IPS-11a (cell line): ENCODE results near the gene PLEKHA5.
"Not testable (repeated sequence)": the region's sequence is repeated elsewhere in the genome, so short reads cannot be mapped to it uniquely, and the experiment has no call there.

Source experiments
- H3K4me3 ChIP-seq: one replicate; pipeline ENCODE4 v1.5.1; 2013; ENCODE audit warnings: low read depth, low read length, control low read depth

The PLEKHA5 gene

GRCh38 chr12:19166387-19166786 lies 36.9 kb downstream of the PLEKHA5 start:
- no peak overlapping the region for H3K4me3 ChIP-seq

- H3K4me3 ChIP-seq: no peak overlapping the region
Measured at GRCh38 chr12:19166956-19167355, 37.4 kb downstream of the PLEKHA5 start.

- H3K4me3 ChIP-seq: no peak overlapping the region
Measured at GRCh38 chr12:19167708-19168107, 38.2 kb downstream of the PLEKHA5 start.

- H3K4me3 ChIP-seq: no peak overlapping the region
Measured at GRCh38 chr12:19168644-19169043, 39.1 kb downstream of the PLEKHA5 start.

GRCh38 chr12:19169222-19169621 lies 39.7 kb downstream of the PLEKHA5 start:
- no peak overlapping the region for H3K4me3 ChIP-seq

GRCh38 chr12:19170286-19170685 lies 40.8 kb downstream of the PLEKHA5 start:
- H3K4me3 ChIP-seq: not testable (repeated sequence)

- no peak overlapping the region for H3K4me3 ChIP-seq
Measured at GRCh38 chr12:19171731-19172130, 42.2 kb downstream of the PLEKHA5 start.

- H3K4me3 ChIP-seq: no peak overlapping the region
Measured at GRCh38 chr12:19177754-19178153, 48.2 kb downstream of the PLEKHA5 start.

- H3K4me3 ChIP-seq: no peak overlapping the region
Measured at GRCh38 chr12:19179986-19180385, 50.5 kb downstream of the PLEKHA5 start.

- no peak overlapping the region for H3K4me3 ChIP-seq
Measured at GRCh38 chr12:19181666-19182426, 52.3 kb downstream of the PLEKHA5 start.

GRCh38 chr12:19183121-19183838 lies 53.7 kb downstream of the PLEKHA5 start:
- H3K4me3 ChIP-seq: no peak overlapping the region

GRCh38 chr12:19185262-19185929 lies 55.9 kb downstream of the PLEKHA5 start:
- H3K4me3 ChIP-seq: no peak overlapping the region

- H3K4me3 ChIP-seq: no peak overlapping the region
Measured at GRCh38 chr12:19186722-19187661, 57.5 kb downstream of the PLEKHA5 start.

- H3K4me3 ChIP-seq: no peak overlapping the region
Measured at GRCh38 chr12:19189522-19189921, 60.0 kb downstream of the PLEKHA5 start.

- no peak overlapping the region for H3K4me3 ChIP-seq
Measured at GRCh38 chr12:19190292-19191031, 60.9 kb downstream of the PLEKHA5 start.

GRCh38 chr12:19191089-19191488 lies 61.6 kb downstream of the PLEKHA5 start:
- H3K4me3 ChIP-seq: no peak overlapping the region

- no peak overlapping the region for H3K4me3 ChIP-seq
Measured at GRCh38 chr12:19191563-19191962, 62.0 kb downstream of the PLEKHA5 start.

GRCh38 chr12:19192710-19193109 lies 63.2 kb downstream of the PLEKHA5 start:
- no peak overlapping the region for H3K4me3 ChIP-seq

GRCh38 chr12:19194963-19195362 lies 65.4 kb downstream of the PLEKHA5 start:
- H3K4me3 ChIP-seq: no peak overlapping the region
